Measurements from ENCODE around the gene FAM240B.

- no peak for TF ChIP-seq EZH2 (IDR thresholded peaks at IDR 0.05; ENCODE audit: borderline replicate concordance, low read length)
- TF ChIP-seq, protein P1, sequence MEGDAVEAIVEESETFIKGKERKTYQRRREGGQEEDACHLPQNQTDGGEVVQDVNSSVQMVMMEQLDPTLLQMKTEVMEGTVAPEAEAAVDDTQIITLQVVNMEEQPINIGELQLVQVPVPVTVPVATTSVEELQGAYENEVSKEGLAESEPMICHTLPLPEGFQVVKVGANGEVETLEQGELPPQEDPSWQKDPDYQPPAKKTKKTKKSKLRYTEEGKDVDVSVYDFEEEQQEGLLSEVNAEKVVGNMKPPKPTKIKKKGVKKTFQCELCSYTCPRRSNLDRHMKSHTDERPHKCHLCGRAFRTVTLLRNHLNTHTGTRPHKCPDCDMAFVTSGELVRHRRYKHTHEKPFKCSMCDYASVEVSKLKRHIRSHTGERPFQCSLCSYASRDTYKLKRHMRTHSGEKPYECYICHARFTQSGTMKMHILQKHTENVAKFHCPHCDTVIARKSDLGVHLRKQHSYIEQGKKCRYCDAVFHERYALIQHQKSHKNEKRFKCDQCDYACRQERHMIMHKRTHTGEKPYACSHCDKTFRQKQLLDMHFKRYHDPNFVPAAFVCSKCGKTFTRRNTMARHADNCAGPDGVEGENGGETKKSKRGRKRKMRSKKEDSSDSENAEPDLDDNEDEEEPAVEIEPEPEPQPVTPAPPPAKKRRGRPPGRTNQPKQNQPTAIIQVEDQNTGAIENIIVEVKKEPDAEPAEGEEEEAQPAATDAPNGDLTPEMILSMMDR (conservative IDR thresholded peaks at IDR 0.05 in 1 of 2, IDR thresholded peaks at IDR 0.05 in 1 of 2; ENCODE audit: extremely low read depth in 1 of 2, insufficient read depth in 1 of 2, low read depth in 1 of 2, low read length in 2 of 2): no peak
Observed at GRCh38 chr9:38673399-38674193, 46.3 kb downstream of the FAM240B start.
